ENCODE measurements around the gene ELF3. TPM values are rescaled to one million over a fixed set of nuclear protein-coding genes. Genes with fewer than 3 reads are reported as not detected.
"Not testable (repeated sequence)": the region's sequence is repeated elsewhere in the genome, so short reads cannot be mapped to it uniquely, and the experiment has no call there.

The ELF3 gene
- total and polyA plus RNA-seq, 2 of the 8 experiments (the other 6 are each of a cell fraction or from before 2014, with no cell fraction given): 17.3 to 25.0 TPM

DNA sequence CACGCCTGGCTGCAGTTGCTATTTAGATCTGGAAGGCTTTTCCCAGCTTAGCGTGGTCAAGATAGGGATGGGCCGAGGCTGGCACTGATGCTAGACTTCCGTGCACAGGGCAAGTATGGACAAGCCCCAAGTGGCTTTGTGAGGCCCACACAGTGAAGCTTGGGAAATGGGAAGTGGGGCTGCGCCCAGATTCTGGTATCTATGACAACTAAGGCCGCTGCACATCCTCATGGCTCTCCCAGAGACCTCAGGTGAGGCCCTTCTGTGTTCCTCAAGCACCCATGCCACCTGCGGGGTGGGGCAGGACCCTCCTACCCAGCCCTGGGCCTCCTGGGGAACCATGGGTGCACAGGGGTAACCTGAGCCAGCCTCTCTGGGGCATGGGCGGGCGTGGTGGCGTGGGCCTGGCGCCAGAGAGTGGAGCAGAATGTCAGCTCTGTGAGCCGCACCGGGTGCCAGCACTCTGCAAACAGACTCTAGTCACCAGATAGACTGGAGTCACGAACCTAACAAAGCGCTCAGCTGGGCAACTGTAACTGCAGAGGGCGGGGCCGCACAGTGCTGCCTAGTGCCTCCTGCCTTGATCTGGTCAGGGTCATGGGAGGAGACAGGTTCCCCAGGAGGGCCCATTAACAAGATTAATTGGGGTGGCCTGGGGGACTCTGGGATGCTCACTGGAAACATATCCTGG lies 46.4 kb downstream of the ELF3 start (continued):
- TF ChIP-seq, protein P1, sequence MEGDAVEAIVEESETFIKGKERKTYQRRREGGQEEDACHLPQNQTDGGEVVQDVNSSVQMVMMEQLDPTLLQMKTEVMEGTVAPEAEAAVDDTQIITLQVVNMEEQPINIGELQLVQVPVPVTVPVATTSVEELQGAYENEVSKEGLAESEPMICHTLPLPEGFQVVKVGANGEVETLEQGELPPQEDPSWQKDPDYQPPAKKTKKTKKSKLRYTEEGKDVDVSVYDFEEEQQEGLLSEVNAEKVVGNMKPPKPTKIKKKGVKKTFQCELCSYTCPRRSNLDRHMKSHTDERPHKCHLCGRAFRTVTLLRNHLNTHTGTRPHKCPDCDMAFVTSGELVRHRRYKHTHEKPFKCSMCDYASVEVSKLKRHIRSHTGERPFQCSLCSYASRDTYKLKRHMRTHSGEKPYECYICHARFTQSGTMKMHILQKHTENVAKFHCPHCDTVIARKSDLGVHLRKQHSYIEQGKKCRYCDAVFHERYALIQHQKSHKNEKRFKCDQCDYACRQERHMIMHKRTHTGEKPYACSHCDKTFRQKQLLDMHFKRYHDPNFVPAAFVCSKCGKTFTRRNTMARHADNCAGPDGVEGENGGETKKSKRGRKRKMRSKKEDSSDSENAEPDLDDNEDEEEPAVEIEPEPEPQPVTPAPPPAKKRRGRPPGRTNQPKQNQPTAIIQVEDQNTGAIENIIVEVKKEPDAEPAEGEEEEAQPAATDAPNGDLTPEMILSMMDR (IDR thresholded peaks at IDR 0.05; ENCODE audit: control extremely low read depth in 1 of 3, insufficient read depth in 1 of 3, low read depth in 1 of 3, low read length in 3 of 3): no peak

DNA sequence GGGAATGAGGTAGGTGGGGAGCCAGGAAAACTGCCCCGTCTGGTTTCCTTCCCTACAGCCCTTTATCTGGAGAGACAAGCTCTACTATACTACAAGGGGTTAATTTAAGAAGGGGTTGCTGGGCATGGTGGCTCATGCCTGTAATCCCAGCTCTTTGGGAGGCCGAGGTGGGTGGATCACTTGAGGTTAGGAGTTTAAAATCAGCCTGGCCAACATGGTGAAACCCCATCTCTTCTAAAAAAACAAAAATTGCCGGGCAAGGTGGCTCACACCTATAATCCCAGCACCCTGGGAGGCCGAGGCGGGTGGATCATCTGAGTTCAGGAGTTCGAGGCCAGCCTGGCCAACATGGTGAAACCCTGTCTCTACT lies 46.9 kb downstream of the ELF3 start:
- not testable (repeated sequence) for H2BK15ac ChIP-seq (ENCODE audit: low read length); H3K23ac ChIP-seq (ENCODE audit: insufficient read length); H3K9ac ChIP-seq (replicated peaks in 1 of 4; ENCODE audit: extremely low read depth in 1 of 4, low read depth in 3 of 4, low read length in 3 of 4); H3K27ac ChIP-seq (ENCODE audit: low read depth, low read length); H4K8ac ChIP-seq (ENCODE audit: extremely low read depth, insufficient read depth, low read length); H2AFZ ChIP-seq (ENCODE audit: low read length); FAIRE-seq; H4K20me1 ChIP-seq (replicated peaks in 1 of 2; ENCODE audit: control insufficient read depth in 1 of 2, insufficient read depth in 2 of 2, low read length in 2 of 2); H3K36me3 ChIP-seq (ENCODE audit: control insufficient read depth in 2 of 4, insufficient read depth in 4 of 4, low read length in 3 of 4); H3K4me3 ChIP-seq (ENCODE audit: extremely low read depth in 1 of 4, insufficient read depth in 2 of 4, low read depth in 3 of 4, low read length in 4 of 4); H3K23me2 ChIP-seq (ENCODE audit: low read depth, low read length); H3K4me1 ChIP-seq (replicated peaks in 1 of 4; ENCODE audit: control insufficient read depth in 3 of 4, insufficient read depth in 4 of 4, low read length in 3 of 4); H3K56ac ChIP-seq (replicated peaks; ENCODE audit: insufficient read length, low read depth, low read length); H3K18ac ChIP-seq (ENCODE audit: extremely low read depth, low read length); H3K4me2 ChIP-seq (ENCODE audit: insufficient read depth in 1 of 2, low read depth in 2 of 2, low read length in 2 of 2); H3K4ac ChIP-seq (replicated peaks; ENCODE audit: insufficient read length, low read depth, low read length); H2BK20ac ChIP-seq (ENCODE audit: low read length); H2BK12ac ChIP-seq (ENCODE audit: low read depth, low read length); H3K79me1 ChIP-seq (ENCODE audit: low read depth, low read length); H2AK5ac ChIP-seq (ENCODE audit: low read depth, low read length); DNase-seq (ENCODE audit: low read depth in 1 of 2, low spot score in 2 of 2); H3K79me2 ChIP-seq (ENCODE audit: control insufficient read depth in 1 of 2, insufficient read depth in 2 of 2, low read length in 2 of 2); H4K91ac ChIP-seq (replicated peaks; ENCODE audit: insufficient read length, low read length); H3K14ac ChIP-seq (ENCODE audit: insufficient read length); H4K5ac ChIP-seq (ENCODE audit: insufficient read length, low read depth, low read length); H2BK5ac ChIP-seq (ENCODE audit: low read depth, low read length); H3K27me3 ChIP-seq (replicated peaks in 1 of 4; ENCODE audit: control insufficient read depth in 3 of 4, extremely low read depth in 1 of 4, insufficient read depth in 3 of 4, low read length in 3 of 4); H3K9me3 ChIP-seq (ENCODE audit: insufficient read depth in 2 of 2, low read depth in 1 of 2, low read length in 1 of 2); H2BK120ac ChIP-seq (replicated peaks; ENCODE audit: low read depth, low read length)
- ChIA-PET CTCF (ENCODE audit: partially characterized antibody) (interaction anchor here (0.7 to 2.8 kb wide), 7 partner anchors 16 to 545 kb away, joined by 3 to 9 read pairs (median 3); no protein-coding TSS in a partner anchor), POLR2A (ENCODE audit: partially characterized antibody) (interaction anchor here (0.5 to 1.1 kb wide), 3 partner anchors 9 to 47 kb away, joined by 3 read pairs; partner anchors contain the start of gene ELF3)
- WGBS, 2 experiments (ENCODE audit: extremely low coverage in 1 of 2, insufficient coverage in 1 of 2, insufficient read length in 1 of 2, insufficient replicate concordance in 2 of 2, low coverage in 1 of 2, low lambda C conversion rate in 2 of 2, missing lambda C conversion rate in 1 of 2): 93% methylated on average over 6 of the region's 6 CpGs; no CpG with 5 or more reads in 1 of the 2 experiments
